ENCODE data around the gene ZNF205. TPM values are rescaled to one million over a fixed set of nuclear protein-coding genes. Genes with fewer than 3 reads are reported as not detected.
A peak's percentile ranks its signal among the peaks of the same experiment; 100 is the strongest.
"Not testable (repeated sequence)": the region's sequence is repeated elsewhere in the genome, so short reads cannot be mapped to it uniquely, and the experiment has no call there.

Gene ZNF205
- total RNA-seq (2014; rRNA removed; shearing (Covaris generic)) = 13.6 and 14.3 TPM in 2 replicates
- polyA plus RNA-seq (2015; cell fraction: cytosol; rRNA removed) = 12.4 and 17.8 TPM in 2 replicates
- 20.0 and 44.3 TPM in 2 replicates for polyA plus RNA-seq (2015; cell fraction: nucleus; rRNA removed)

- peak; percentile 71 for DNase-seq (ENCODE audit: low read depth, low spot score)
- in situ Hi-C loops (cut with HindIII; ENCODE audit: low pct_unique_long_range_greater_than_20kb, low sequenced_read_pairs) = no loop called here
These were observed at the start of gene ZNF205 for GRCh38 chr16:3112058-3112880. ZNF205 (plus strand) TSS chr16:3112586; CDS start chr16:3113431, 845 bp downstream.

GRCh38 chr16:3063625-3064386 lies 48.6 kb upstream of the ZNF205 start:
- no peak for DNase-seq (ENCODE audit: low read depth, low spot score)
- in situ Hi-C loops (cut with HindIII; ENCODE audit: low pct_unique_long_range_greater_than_20kb, low sequenced_read_pairs) = no loop called here

GRCh38 chr16:3065069-3065741 lies 47.2 kb upstream of the ZNF205 start, which contains the start of gene IL32:
IL32 (plus strand) TSS chr16:3065640; CDS start chr16:3065812, 172 bp downstream.
- in situ Hi-C loops (cut with HindIII; ENCODE audit: low pct_unique_long_range_greater_than_20kb, low sequenced_read_pairs) = no loop called here
- no peak for DNase-seq (ENCODE audit: low read depth, low spot score)

GRCh38 chr16:3065742-3066439 lies 46.5 kb upstream of the ZNF205 start:
- DNase-seq (ENCODE audit: low read depth, low spot score) = no peak

GRCh38 chr16:3066440-3066748 lies 46.0 kb upstream of the ZNF205 start:
- no peak for DNase-seq (ENCODE audit: low read depth, low spot score)
- in situ Hi-C loops (cut with HindIII; ENCODE audit: low pct_unique_long_range_greater_than_20kb, low sequenced_read_pairs) = no loop called here

More at GRCh38 chr16:3065742-3066439, 46.5 kb upstream of the ZNF205 start:
- in situ Hi-C loops (cut with HindIII; ENCODE audit: low pct_unique_long_range_greater_than_20kb, low sequenced_read_pairs) = no loop called here

- no peak for DNase-seq (ENCODE audit: low read depth, low spot score)
- in situ Hi-C loops (cut with HindIII; ENCODE audit: low pct_unique_long_range_greater_than_20kb, low sequenced_read_pairs) = no loop called here
These were observed 43.9 kb upstream of the ZNF205 start for GRCh38 chr16:3068487-3068886.

GRCh38 chr16:3069146-3069545 lies 43.2 kb upstream of the ZNF205 start:
- in situ Hi-C loops (cut with HindIII; ENCODE audit: low pct_unique_long_range_greater_than_20kb, low sequenced_read_pairs); DNase-seq (ENCODE audit: low read depth, low spot score): not testable (repeated sequence)

- DNase-seq (ENCODE audit: low read depth, low spot score) = no peak
- in situ Hi-C loops (cut with HindIII; ENCODE audit: low pct_unique_long_range_greater_than_20kb, low sequenced_read_pairs) = no loop called here
These were observed 41.7 kb upstream of the ZNF205 start for GRCh38 chr16:3070608-3071111.

GRCh38 chr16:3071655-3072054 lies 40.7 kb upstream of the ZNF205 start:
- in situ Hi-C loops (cut with HindIII; ENCODE audit: low pct_unique_long_range_greater_than_20kb, low sequenced_read_pairs) = no loop called here
- DNase-seq (ENCODE audit: low read depth, low spot score) = no peak

- DNase-seq (ENCODE audit: low read depth, low spot score); in situ Hi-C loops (cut with HindIII; ENCODE audit: low pct_unique_long_range_greater_than_20kb, low sequenced_read_pairs): not testable (repeated sequence)
These were observed 40.2 kb upstream of the ZNF205 start for GRCh38 chr16:3072148-3072547.

- in situ Hi-C loops (cut with HindIII; ENCODE audit: low pct_unique_long_range_greater_than_20kb, low sequenced_read_pairs) = not testable (repeated sequence)
- DNase-seq (ENCODE audit: low read depth, low spot score) = peak; percentile 33
These were observed 39.7 kb upstream of the ZNF205 start for GRCh38 chr16:3072576-3073263.

GRCh38 chr16:3073448-3073847 lies 38.9 kb upstream of the ZNF205 start:
- DNase-seq (ENCODE audit: low read depth, low spot score) = no peak
- in situ Hi-C loops (cut with HindIII; ENCODE audit: low pct_unique_long_range_greater_than_20kb, low sequenced_read_pairs) = no loop called here

- DNase-seq (ENCODE audit: low read depth, low spot score) = no peak
- in situ Hi-C loops (cut with HindIII; ENCODE audit: low pct_unique_long_range_greater_than_20kb, low sequenced_read_pairs) = no loop called here
These were observed 37.4 kb upstream of the ZNF205 start for GRCh38 chr16:3074860-3075522.

GRCh38 chr16:3075523-3075915 lies 36.9 kb upstream of the ZNF205 start:
- in situ Hi-C loops (cut with HindIII; ENCODE audit: low pct_unique_long_range_greater_than_20kb, low sequenced_read_pairs) = no loop called here
- DNase-seq (ENCODE audit: low read depth, low spot score) = no peak

- DNase-seq (ENCODE audit: low read depth, low spot score); in situ Hi-C loops (cut with HindIII; ENCODE audit: low pct_unique_long_range_greater_than_20kb, low sequenced_read_pairs): not testable (repeated sequence)
These were observed 36.4 kb upstream of the ZNF205 start for GRCh38 chr16:3075946-3076345.

- in situ Hi-C loops (cut with HindIII; ENCODE audit: low pct_unique_long_range_greater_than_20kb, low sequenced_read_pairs) = no loop called here
- DNase-seq (ENCODE audit: low read depth, low spot score) = no peak
These were observed 35.8 kb upstream of the ZNF205 start for GRCh38 chr16:3076577-3076976.

Measured in SK-MEL-5 (cell line).